K562 (cell line): ENCODE measurements around the gene SUMO3. TPM values are rescaled to one million over a fixed set of nuclear protein-coding genes. Genes with fewer than 3 reads are reported as not detected.

Experiments used
- ATAC-seq: fragments of 200-7000 bp; cut with Tn5 transposase; 3 replicates; pipeline ENCODE4 v1.9.1; 2020; ENCODE audit warnings: moderate library complexity
- BruUV-seq: library from RNA; stranded (reverse); fragments of 400-500 nt; replicated peaks from 2 replicates; lab custom pipeline; 2021; lab: Mats Ljungman, UMichigan
- CTCF ChIA-PET: fragments of 300-600 bp; formaldehyde crosslinking; extraction: SDS; loops from one replicate; lab custom pipeline; 2021; ENCODE audit warnings: low intra/inter-chr PET ratio; lab: Yijun Ruan, JAX
- POLR2A ChIA-PET: fragments of 300-600, 350-650 bp; sonication (Branson Sonifier 250); formaldehyde crosslinking; extraction: SDS; loops from one replicate; lab custom pipeline; 2021; ENCODE audit warnings: antibody characterized with exemption, inconsistent platforms; lab: Yijun Ruan, JAX
- DNase-seq, 4 experiments: peaks; one replicate each; pipeline versions ENCODE4 v3.0.0 to v3.0.0-alpha.2; 2011 to 2018; ENCODE audit warnings: low spot score in 3 of 4, mixed read lengths in 3 of 4; ENCODE audit errors: extremely low read depth in 1 of 4
- FAIRE-seq: peaks from 2 replicates; lab custom pipeline; 2011; peaks lifted over from hg19 to GRCh38; lab: Jason Lieb, UNC
- H2AFZ ChIP-seq: 2 replicates; pipeline ENCODE4 v1.6.0; 2011; ENCODE audit warnings: low read depth, low read length, control low read depth, inconsistent platforms
- H3K27ac ChIP-seq: fragments of 200-600 bp; 3 replicates; pipeline ENCODE4 v1.8.0; 2011; ENCODE audit warnings: low read depth, mild to moderate bottlenecking, control low read depth, inconsistent platforms, low read length, moderate library complexity, mixed read lengths; ENCODE audit errors: extremely low read depth
- H3K27me3 ChIP-seq, 2 experiments: fragments of 300-600 bp in 1 of 2; 2 replicates in 1 of 2; 3 replicates in 1 of 2; pipeline versions ENCODE4 v1.6.0 to v1.8.0; 2011; ENCODE audit warnings: inconsistent platforms in 2 of 2, low read length in 2 of 2, mild to moderate bottlenecking in 1 of 2, mixed read lengths in 1 of 2, moderate library complexity in 1 of 2; ENCODE audit not compliant: control insufficient read depth in 2 of 2, insufficient read depth in 2 of 2
- H3K36me3 ChIP-seq: fragments of 300-600 bp; 3 replicates; pipeline ENCODE4 v1.8.0; 2011; ENCODE audit warnings: mild to moderate bottlenecking, low read length, inconsistent platforms; ENCODE audit not compliant: control insufficient read depth, insufficient read depth
- H3K4me1 ChIP-seq, 2 experiments: fragments of 200-600 bp in 1 of 2; replicated peaks in 1 of 2; 2 replicates in 1 of 2; 3 replicates in 1 of 2; pipeline versions ENCODE4 v1.5.1 to v1.8.0; 2011; ENCODE audit warnings: inconsistent platforms in 2 of 2, low read length in 2 of 2, mild to moderate bottlenecking in 1 of 2, mixed read lengths in 1 of 2, moderate library complexity in 1 of 2; ENCODE audit not compliant: control insufficient read depth in 2 of 2, insufficient read depth in 2 of 2
- H3K4me2 ChIP-seq: 2 replicates; pipeline ENCODE4 v1.6.1; 2011; ENCODE audit warnings: low read length, control low read depth, inconsistent platforms, mixed read lengths; ENCODE audit not compliant: insufficient read depth
- H3K4me3 ChIP-seq: fragments of 200-600 bp; sonication (generic), shearing (Covaris generic); 2 replicates; pipeline ENCODE4 v1.5.1; 2016; ENCODE audit warnings: control low read depth, inconsistent platforms
- H3K79me2 ChIP-seq: fragments of 200-600 bp; 3 replicates; pipeline ENCODE4 v1.8.0; 2011; ENCODE audit warnings: low read length, inconsistent platforms; ENCODE audit not compliant: control insufficient read depth, insufficient read depth
- H3K9ac ChIP-seq, 2 experiments: 2 replicates each; pipeline versions ENCODE4 v1.6.0 to v1.6.1; 2011; ENCODE audit warnings: low read depth in 2 of 2, low read length in 2 of 2, control low read depth in 1 of 2, inconsistent platforms in 1 of 2, mild to moderate bottlenecking in 1 of 2, mixed read lengths in 1 of 2; ENCODE audit not compliant: insufficient read depth in 1 of 2
- H3K9me1 ChIP-seq: one replicate; pipeline ENCODE4 v1.6.0; 2011; ENCODE audit warnings: inconsistent platforms, mild to moderate bottlenecking, low read length, moderate library complexity; ENCODE audit not compliant: control insufficient read depth, insufficient read depth
- H3K9me3 ChIP-seq: replicated peaks from 2 replicates; pipeline ENCODE4 v1.5.1; 2011; ENCODE audit warnings: low read depth, low read length, inconsistent platforms; ENCODE audit not compliant: control insufficient read depth, insufficient read depth
- H4K20me1 ChIP-seq: replicated peaks from 2 replicates; pipeline ENCODE4 v1.6.1; 2011; ENCODE audit warnings: low read length, inconsistent platforms, mixed read lengths; ENCODE audit not compliant: control insufficient read depth, insufficient read depth
- POLR2G ChIP-seq: fragments of 200-400 bp; formaldehyde crosslinking; IDR thresholded peaks from 2 replicates; pipeline ENCODE4 v1.6.1; 2017; ENCODE audit warnings: low read depth, mild to moderate bottlenecking, antibody characterized with exemption, low read length, moderate library complexity
- RBBP5 ChIP-seq: fragments of 200-600 bp; sonication (generic); IDR thresholded peaks from 2 replicates; pipeline ENCODE4 v1.6.1; 2012; ENCODE audit warnings: borderline replicate concordance, mild to moderate bottlenecking, low read length, control low read depth, inconsistent platforms; ENCODE audit not compliant: insufficient read depth, poor library complexity, severe bottlenecking
- RBFOX2 ChIP-seq: fragments of 200-400 bp; formaldehyde crosslinking; IDR thresholded peaks from 2 replicates; pipeline ENCODE4 v1.6.1; 2017; ENCODE audit warnings: low read depth, mild to moderate bottlenecking, low read length, moderate library complexity
- RHOXF2B ChIP-seq: fragments of 250-450 bp; sonication (Bioruptor Pico); conservative IDR thresholded peaks from 2 replicates; pipeline ENCODE4 v1.5.1; 2021
- WGBS: fragments of 100-300 bp; shearing (Covaris generic); methylation state at CpG from one replicate; pipeline ENCODE4 v1.1.6; 2016; ENCODE audit warnings: low coverage, mixed read lengths; ENCODE audit not compliant: insufficient coverage; ENCODE audit errors: missing lambda C conversion rate; 5-methylcytosine and 5-hydroxymethylcytosine counted together
- in situ Hi-C: fragments of 300-500 bp; cut with MboI; formaldehyde crosslinking; loops from 4 replicates; pipeline ENCODE4 v1.15.0; 2018; ENCODE audit warnings: inconsistent platforms, mixed read lengths
- intact Hi-C: fragments of 100-400 bp; cut with micrococcal nuclease; formaldehyde crosslinking; loops from 2 replicates; pipeline ENCODE4 v1.14.2; 2022
- polyA plus RNA-seq, 8 experiments: library from polyadenylated mRNA; depleted of rRNA in 4 of 8; stranded (reverse) in 5 of 8; unstranded in 3 of 8; fragments of >200 nt; fragmentation: Nextera tagmentation in 2 of 8; fragmentation: Illumina TruSeq in 1 of 8; extraction: Ambion mirVana in 2 of 8; extraction: Trizol in 1 of 8; gene quantifications; 2 replicates each; pipeline versions ENCODE4 v1.2.1 to v1.2.3, GENCODE V29; 2011 to 2014; ENCODE audit warnings: inconsistent platforms in 1 of 8, missing spikeins in 1 of 8
- total RNA-seq, 7 experiments: library from RNA; depleted of rRNA in 6 of 7; stranded (reverse); fragments of >200 nt in 6 of 7; fragmentation: Illumina TruSeq in 2 of 7; extraction: Trizol in 2 of 7; gene quantifications; 2 replicates each; pipeline versions ENCODE4 v1.2.1 to v1.2.3, GENCODE V29; 2011 to 2021; ENCODE audit warnings: low replicate concordance in 1 of 7

Gene SUMO3
- total and polyA plus RNA-seq, 9 of the 15 experiments (the other 6 are each of a cell fraction or from before 2014, with no cell fraction given), result 13.9 to 143 (median 113) TPM

GRCh38 chr21:44815225-44815624 lies 2.6 kb downstream of the SUMO3 start:
- no peak overlapping the region for H3K27ac ChIP-seq
- H3K9ac ChIP-seq, result peak overlapping the region in 1 of 2 experiments; percentile 77; a peak in 2 of 4 replicates
- no TSS peak for BruUV-seq
- peaks cover 77% of the 10 kb centered on the region for H3K79me2 ChIP-seq
- FAIRE-seq (no peak), ATAC-seq (no peak), DNase-seq (no peak)
- H3K4me3 ChIP-seq, result no peak overlapping the region
- intact Hi-C loops (no loop called here), in situ Hi-C loops (no loop called here)
- no peak overlapping the region for H2AFZ ChIP-seq
- H3K9me3 ChIP-seq, result peaks cover 3% of the 10 kb centered on the region
- H3K4me1 ChIP-seq, result peaks cover 0 to 62% of the 10 kb centered on the region in 2 experiments; a peak in 4 of 5 replicates
- no peaks in the 10 kb centered on the region for H3K27me3 ChIP-seq
- H3K36me3 ChIP-seq, result peaks cover 40% of the 10 kb centered on the region; the same call in 2 of the 3 replicates
- no peak overlapping the region for H3K4me2 ChIP-seq
- 92% methylated on average over 8 of the region's 8 CpGs for WGBS
- TF ChIP-seq RHOXF2B (CRISPR knock-in tag) (no peak), RBBP5 (no peak), POLR2G (peak; percentile 32; the same call in 1 of the 2 replicates), RBFOX2 (peak; percentile 47)
- TF ChIP-seq, all 486 proteins: peak for 2
- Histone ChIP-seq H4K20me1 (peaks cover 25% of the 10 kb centered on the region; the same call in 1 of the 2 replicates), H3K9me1 (peaks cover 15% of the 10 kb centered on the region)
- ChIA-PET CTCF (no interaction called here), POLR2A (interaction anchor here (0.6 to 2.5 kb wide), 6 partner anchors 9 to 134 kb away, joined by 3 to 33 read pairs (median 4); partner anchors contain the start of gene UBE2G2)
